Measurements from ENCODE around the gene CHIA. TPM values are rescaled to one million over a fixed set of nuclear protein-coding genes. Genes with fewer than 3 reads are reported as not detected.

Gene CHIA
- total and polyA plus RNA-seq, 2 experiments from 2014 or later, result not detected

- TF ChIP-seq EZH2phosphoT487 (IDR thresholded peaks at IDR 0.05; ENCODE audit: low read depth, severe bottlenecking, unreplicated experiment), result no peak
- TF ChIP-seq EZH2 (IDR thresholded peaks at IDR 0.05; ENCODE audit: borderline replicate concordance), result no peak
- no peak for TF ChIP-seq CTCF (IDR thresholded peaks at IDR 0.05; ENCODE audit: poor library complexity)
- no peak overlapping the region for H3K27ac ChIP-seq
- no peak overlapping the region for H2AFZ ChIP-seq
- no peaks in the 10 kb centered on the region for H3K36me3 ChIP-seq (replicated peaks; ENCODE audit: insufficient read depth, low read depth)
- no peaks in the 10 kb centered on the region for H3K27me3 ChIP-seq
- H3K4me2 ChIP-seq, result no peak overlapping the region
- H3K79me2 ChIP-seq, result no peaks in the 10 kb centered on the region
- peaks cover 12% of the 10 kb centered on the region for H3K4me1 ChIP-seq (ENCODE audit: insufficient read depth)
- no peak overlapping the region for H3K4me3 ChIP-seq
- WGBS (ENCODE audit: low lambda C conversion rate, missing lambda C conversion rate), result 75% methylated on average over 3 of the region's 3 CpGs
- no peak for DNase-seq (ENCODE audit: low spot score)
- no peaks in the 10 kb centered on the region for H3K9me3 ChIP-seq (ENCODE audit: low read depth)
- H4K20me1 ChIP-seq (ENCODE audit: insufficient read depth, poor library complexity, severe bottlenecking), result no peaks in the 10 kb centered on the region
- no peaks in the 10 kb centered on the region for H3K9me2 ChIP-seq (replicated peaks; ENCODE audit: insufficient read depth)
These were observed 547 bp upstream of the CHIA start for GRCh38 chr1:111290104-111290503.

- H3K9me3 ChIP-seq (ENCODE audit: low read depth), result no peaks in the 10 kb centered on the region
- DNase-seq (ENCODE audit: low spot score), result no peak
- no peaks in the 10 kb centered on the region for H3K4me1 ChIP-seq (ENCODE audit: insufficient read depth)
- H3K79me2 ChIP-seq, result no peaks in the 10 kb centered on the region
- H3K27ac ChIP-seq, result no peak overlapping the region
- TF ChIP-seq EZH2phosphoT487 (IDR thresholded peaks at IDR 0.05; ENCODE audit: low read depth, severe bottlenecking, unreplicated experiment), result no peak
- TF ChIP-seq EZH2 (IDR thresholded peaks at IDR 0.05; ENCODE audit: borderline replicate concordance), result no peak
- TF ChIP-seq CTCF (IDR thresholded peaks at IDR 0.05; ENCODE audit: poor library complexity), result no peak
- H3K4me3 ChIP-seq, result no peak overlapping the region
- no peaks in the 10 kb centered on the region for H4K20me1 ChIP-seq (ENCODE audit: insufficient read depth, poor library complexity, severe bottlenecking)
- no peak overlapping the region for H2AFZ ChIP-seq
- H3K36me3 ChIP-seq (replicated peaks; ENCODE audit: insufficient read depth, low read depth), result no peaks in the 10 kb centered on the region
- no peak overlapping the region for H3K4me2 ChIP-seq
- H3K27me3 ChIP-seq, result no peaks in the 10 kb centered on the region
- no peaks in the 10 kb centered on the region for H3K9me2 ChIP-seq (replicated peaks; ENCODE audit: insufficient read depth)
These were observed 3.7 kb downstream of the CHIA start for GRCh38 chr1:111294390-111294789.

- Histone ChIP-seq H3K4me3 (no peak overlapping the region), H3K36me3 (replicated peaks; ENCODE audit: insufficient read depth, low read depth) (no peaks in the 10 kb centered on the region), H2AFZ (no peak overlapping the region), H3K27me3 (no peaks in the 10 kb centered on the region), H4K20me1 (ENCODE audit: insufficient read depth, poor library complexity, severe bottlenecking) (no peaks in the 10 kb centered on the region), H3K4me2 (no peak overlapping the region), H3K9me3 (ENCODE audit: low read depth) (no peaks in the 10 kb centered on the region), H3K4me1 (ENCODE audit: insufficient read depth) (no peaks in the 10 kb centered on the region), H3K27ac (no peak overlapping the region), H3K9me2 (replicated peaks; ENCODE audit: insufficient read depth) (no peaks in the 10 kb centered on the region), H3K79me2 (no peaks in the 10 kb centered on the region)
- 90% methylated on average over 3 of the region's 3 CpGs for WGBS (ENCODE audit: low lambda C conversion rate, missing lambda C conversion rate)
- DNase-seq (ENCODE audit: low spot score), result no peak
- TF ChIP-seq CTCF (IDR thresholded peaks at IDR 0.05; ENCODE audit: poor library complexity) (no peak), EZH2 (IDR thresholded peaks at IDR 0.05; ENCODE audit: borderline replicate concordance) (no peak), EZH2phosphoT487 (IDR thresholded peaks at IDR 0.05; ENCODE audit: low read depth, severe bottlenecking, unreplicated experiment) (no peak)
These were observed 11.7 kb downstream of the CHIA start for GRCh38 chr1:111302374-111302773.

GRCh38 chr1:111309690-111310089 lies 19.0 kb downstream of the CHIA start:
- Histone ChIP-seq H3K4me3 (no peak overlapping the region), H3K4me1 (ENCODE audit: insufficient read depth) (no peaks in the 10 kb centered on the region), H3K27ac (no peak overlapping the region), H3K36me3 (replicated peaks; ENCODE audit: insufficient read depth, low read depth) (no peaks in the 10 kb centered on the region), H3K27me3 (no peaks in the 10 kb centered on the region), H2AFZ (no peak overlapping the region), H3K4me2 (no peak overlapping the region), H3K79me2 (no peaks in the 10 kb centered on the region), H3K9me2 (replicated peaks; ENCODE audit: insufficient read depth) (no peaks in the 10 kb centered on the region), H4K20me1 (ENCODE audit: insufficient read depth, poor library complexity, severe bottlenecking) (no peaks in the 10 kb centered on the region), H3K9me3 (ENCODE audit: low read depth) (no peaks in the 10 kb centered on the region)
- WGBS (ENCODE audit: low lambda C conversion rate, missing lambda C conversion rate), result 79% methylated on average over 2 of the region's 2 CpGs
- no peak for DNase-seq (ENCODE audit: low spot score)
- TF ChIP-seq EZH2 (IDR thresholded peaks at IDR 0.05; ENCODE audit: borderline replicate concordance) (no peak), CTCF (IDR thresholded peaks at IDR 0.05; ENCODE audit: poor library complexity) (no peak), EZH2phosphoT487 (IDR thresholded peaks at IDR 0.05; ENCODE audit: low read depth, severe bottlenecking, unreplicated experiment) (no peak)

Data from hepatocyte (in vitro differentiated cells).